Retinal pigment epithelial cell (primary cell): ENCODE measurements around the gene SLC2A4RG.

ENCODE experiments used
- DNase-seq: peaks from one replicate; pipeline ENCODE4 v3.0.0-alpha.2; 2010; ENCODE audit warnings: low read depth
- H3K4me3 ChIP-seq: 2 replicates; pipeline ENCODE4 v1.5.1; 2011; ENCODE audit warnings: mild to moderate bottlenecking, low read length, control low read depth, moderate library complexity
- CTCF ChIP-seq: conservative IDR thresholded peaks from 2 replicates; pipeline ENCODE4 v1.5.1; 2011; ENCODE audit warnings: low read depth, low read length, control low read depth, inconsistent platforms

SLC2A4RG gene

GRCh38 chr20:63750807-63751470 is 11.4 kb downstream of the SLC2A4RG start:
- no peak overlapping the region for H3K4me3 ChIP-seq
- no peak for DNase-seq
- TF ChIP-seq CTCF: no peak

GRCh38 chr20:63751471-63752271 is 12.1 kb downstream of the SLC2A4RG start:
- no peak for TF ChIP-seq CTCF
- DNase-seq: no peak
- no peak overlapping the region for H3K4me3 ChIP-seq

GRCh38 chr20:63752411-63753101 is 13.0 kb downstream of the SLC2A4RG start:
- DNase-seq: no peak
- no peak for TF ChIP-seq CTCF
- H3K4me3 ChIP-seq: no peak overlapping the region

GRCh38 chr20:63753381-63753780 is 13.8 kb downstream of the SLC2A4RG start:
- H3K4me3 ChIP-seq: no peak overlapping the region
- no peak for DNase-seq
- no peak for TF ChIP-seq CTCF

- TF ChIP-seq CTCF: no peak
- no peak for DNase-seq
- no peak overlapping the region for H3K4me3 ChIP-seq
These were observed 14.4 kb downstream of the SLC2A4RG start for GRCh38 chr20:63754008-63754407.

- no peak for DNase-seq
- no peak overlapping the region for H3K4me3 ChIP-seq
- TF ChIP-seq CTCF: no peak
These were observed 16.5 kb downstream of the SLC2A4RG start for GRCh38 chr20:63755933-63756647.
